ENCODE results near the gene ZFP3. TPM values are rescaled to one million over a fixed set of nuclear protein-coding genes. Genes with fewer than 3 reads are reported as not detected.
A peak's percentile ranks its signal among the peaks of the same experiment; 100 is the strongest.
"Not testable (repeated sequence)": the region's sequence is repeated elsewhere in the genome, so short reads cannot be mapped to it uniquely, and the experiment has no call there.

ZFP3 gene
- total RNA-seq, 1 experiment from 2014 or later, result not detected

DNA sequence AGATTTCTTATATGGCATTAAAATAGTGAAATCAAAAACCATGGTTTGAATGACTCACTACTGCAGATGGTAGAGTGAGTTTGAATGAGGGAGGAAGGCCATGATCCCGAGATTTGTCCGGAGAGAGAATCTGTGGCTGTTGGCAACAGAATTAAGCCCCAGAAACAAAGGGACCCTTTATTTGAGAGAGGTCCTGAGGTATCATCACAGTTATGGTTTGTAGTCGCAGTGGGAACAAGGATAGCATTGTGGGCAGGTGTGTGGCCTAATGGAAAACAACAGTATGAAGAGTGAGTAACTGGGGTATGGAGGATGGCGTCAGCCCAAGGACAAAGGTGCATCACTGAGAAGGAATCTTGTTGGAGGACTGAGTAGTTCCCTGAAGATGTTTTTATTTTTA is 8.5 kb upstream of the ZFP3 start:
- DNase-seq (ENCODE audit: low spot score), result no peak
- in situ Hi-C loops (cut with HindIII; ENCODE audit: low sequenced_read_pairs), result no loop called here

- in situ Hi-C loops (cut with HindIII; ENCODE audit: low sequenced_read_pairs), result not testable (repeated sequence)
These were observed 2.8 kb upstream of the ZFP3 start for GRCh38 chr17:5075472-5075871.

DNA sequence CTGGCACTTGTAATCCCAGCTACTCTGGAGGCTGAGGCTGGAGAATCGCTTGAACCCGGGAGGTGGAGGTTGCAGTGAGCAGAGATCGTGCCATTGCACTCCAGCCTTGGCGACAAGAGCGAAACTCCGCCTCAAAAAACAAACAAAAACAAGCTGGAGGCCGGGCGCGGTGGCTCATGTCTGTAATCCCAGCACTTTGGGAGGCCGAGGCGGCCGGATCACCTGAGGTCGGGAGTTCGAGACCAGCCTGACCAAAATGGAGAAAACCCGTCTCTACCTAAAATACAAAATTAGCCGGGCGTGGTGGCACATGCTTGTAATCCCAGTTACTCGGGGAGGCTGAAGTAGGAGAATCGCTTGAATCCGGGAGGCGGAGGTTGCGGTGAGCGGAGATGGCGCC is 992 bp upstream of the ZFP3 start:
- DNase-seq (ENCODE audit: low spot score); in situ Hi-C loops (cut with HindIII; ENCODE audit: low sequenced_read_pairs): not testable (repeated sequence)

More at GRCh38 chr17:5075472-5075871, 2.8 kb upstream of the ZFP3 start:
- DNase-seq (ENCODE audit: low spot score), result not testable (repeated sequence)

DNA sequence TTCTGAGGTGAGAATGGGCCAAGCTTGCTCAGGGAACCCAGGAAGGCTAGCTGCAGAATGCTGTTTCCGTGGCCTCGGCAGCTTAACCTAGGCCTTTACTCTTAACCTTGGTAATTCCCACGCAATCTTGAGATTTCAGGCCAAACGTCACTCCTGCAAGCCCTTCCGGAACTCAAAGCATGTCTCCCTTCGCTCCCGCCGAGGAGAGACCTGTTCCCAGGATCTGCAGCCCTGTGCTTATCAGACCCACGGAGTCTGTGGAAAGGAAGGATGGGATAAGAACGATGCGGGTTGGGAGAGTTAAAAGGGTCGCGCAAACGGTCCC is 524 bp upstream of the ZFP3 start:
- in situ Hi-C loops (cut with HindIII; ENCODE audit: low sequenced_read_pairs), result no loop called here
- DNase-seq (ENCODE audit: low spot score), result no peak

DNA sequence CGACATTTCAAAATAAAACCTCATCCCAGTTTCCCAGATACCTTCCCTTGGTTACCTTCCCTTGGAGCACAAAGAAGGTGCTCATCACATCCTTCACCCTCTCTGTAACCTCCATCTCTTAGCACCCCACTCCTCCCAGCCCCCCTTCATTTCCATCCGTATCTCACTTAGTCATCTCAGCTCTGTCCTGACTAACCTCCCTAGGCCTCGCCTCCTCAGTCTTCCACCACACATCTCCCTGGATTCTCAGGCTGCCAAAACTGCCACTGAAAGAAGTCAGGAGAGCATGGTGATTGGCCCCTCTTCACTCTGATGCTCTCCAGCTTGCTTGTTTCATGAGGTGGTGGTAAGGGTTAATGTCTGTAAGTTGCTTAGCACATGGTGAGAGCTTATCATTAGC is 2.3 kb downstream of the ZFP3 start:
- DNase-seq (ENCODE audit: low spot score), result no peak
- in situ Hi-C loops (cut with HindIII; ENCODE audit: low sequenced_read_pairs), result no loop called here

GRCh38 chr17:5092218-5093010 is 14.1 kb downstream of the ZFP3 start:
- no peak for DNase-seq (ENCODE audit: low spot score)
- in situ Hi-C loops (cut with HindIII; ENCODE audit: low sequenced_read_pairs), result no loop called here

- DNase-seq (ENCODE audit: low spot score), result no peak
- in situ Hi-C loops (cut with HindIII; ENCODE audit: low sequenced_read_pairs), result no loop called here
These were observed 18.4 kb downstream of the ZFP3 start for GRCh38 chr17:5096731-5097100.

DNA sequence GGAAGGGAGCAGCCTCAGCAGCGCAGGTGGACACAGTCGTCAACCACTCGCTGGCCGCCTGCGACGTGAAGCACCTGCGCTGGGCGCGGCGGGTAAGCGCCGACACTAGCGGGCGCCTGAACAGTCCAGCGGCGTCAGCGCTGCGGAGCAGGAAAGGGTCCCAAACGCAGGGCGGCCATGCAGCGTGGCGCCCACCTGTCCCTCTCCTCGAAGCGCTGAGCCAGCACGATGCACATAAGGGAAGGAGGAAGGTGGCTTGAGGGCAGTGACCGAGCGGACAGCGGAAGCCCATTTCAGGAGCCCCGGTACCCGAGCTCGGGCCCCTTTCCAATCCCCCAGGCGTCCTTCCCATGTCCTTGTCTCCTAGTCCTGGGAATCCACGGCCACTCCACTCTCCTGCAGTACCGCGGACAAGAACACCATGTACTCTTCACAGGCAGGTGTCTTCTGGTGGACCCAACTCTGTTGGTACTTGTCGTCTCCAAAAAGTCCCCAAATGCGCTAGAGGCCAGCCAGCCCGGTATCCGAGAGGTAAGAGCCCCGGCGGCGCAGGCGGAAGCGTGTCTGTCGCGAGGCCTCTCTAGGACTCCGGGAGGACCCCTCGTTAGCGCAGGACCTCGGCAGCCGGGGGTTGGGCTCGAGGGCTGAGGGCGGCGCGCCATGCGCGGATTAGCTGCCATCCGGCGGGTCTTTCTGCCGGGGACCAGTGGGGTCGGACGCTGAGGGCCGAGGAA is 19.0 kb downstream of the ZFP3 start:
- DNase-seq (ENCODE audit: low spot score), result peak; percentile 81
- in situ Hi-C loops (cut with HindIII; ENCODE audit: low sequenced_read_pairs), result no loop called here

GRCh38 chr17:5099271-5099670 is 21.0 kb downstream of the ZFP3 start:
- in situ Hi-C loops (cut with HindIII; ENCODE audit: low sequenced_read_pairs), result no loop called here
- no peak for DNase-seq (ENCODE audit: low spot score)

DNA sequence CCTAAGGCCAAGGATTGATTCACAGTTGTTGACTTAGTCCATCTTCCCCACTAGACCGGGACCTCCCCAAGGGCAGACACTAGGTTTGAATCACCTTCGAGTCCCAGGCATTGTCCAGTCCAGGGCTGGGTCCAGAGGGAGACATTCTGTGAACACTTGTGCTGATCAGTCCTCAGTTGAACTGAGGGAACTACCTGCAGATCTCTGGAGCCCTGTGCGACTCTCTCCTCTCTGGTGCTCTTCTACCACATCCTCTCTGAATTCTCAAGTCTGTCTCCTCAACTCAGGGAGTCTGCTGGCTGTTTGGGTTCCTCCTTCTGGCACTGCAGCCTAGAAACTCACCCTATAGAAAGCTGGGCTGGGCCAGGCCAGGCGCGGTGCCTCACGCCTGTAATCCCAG is 22.6 kb downstream of the ZFP3 start:
- in situ Hi-C loops (cut with HindIII; ENCODE audit: low sequenced_read_pairs), result no loop called here
- DNase-seq (ENCODE audit: low spot score), result no peak

GRCh38 chr17:5110816-5111215 is 32.5 kb downstream of the ZFP3 start:
- in situ Hi-C loops (cut with HindIII; ENCODE audit: low sequenced_read_pairs), result no loop called here
- DNase-seq (ENCODE audit: low spot score), result no peak

DNA sequence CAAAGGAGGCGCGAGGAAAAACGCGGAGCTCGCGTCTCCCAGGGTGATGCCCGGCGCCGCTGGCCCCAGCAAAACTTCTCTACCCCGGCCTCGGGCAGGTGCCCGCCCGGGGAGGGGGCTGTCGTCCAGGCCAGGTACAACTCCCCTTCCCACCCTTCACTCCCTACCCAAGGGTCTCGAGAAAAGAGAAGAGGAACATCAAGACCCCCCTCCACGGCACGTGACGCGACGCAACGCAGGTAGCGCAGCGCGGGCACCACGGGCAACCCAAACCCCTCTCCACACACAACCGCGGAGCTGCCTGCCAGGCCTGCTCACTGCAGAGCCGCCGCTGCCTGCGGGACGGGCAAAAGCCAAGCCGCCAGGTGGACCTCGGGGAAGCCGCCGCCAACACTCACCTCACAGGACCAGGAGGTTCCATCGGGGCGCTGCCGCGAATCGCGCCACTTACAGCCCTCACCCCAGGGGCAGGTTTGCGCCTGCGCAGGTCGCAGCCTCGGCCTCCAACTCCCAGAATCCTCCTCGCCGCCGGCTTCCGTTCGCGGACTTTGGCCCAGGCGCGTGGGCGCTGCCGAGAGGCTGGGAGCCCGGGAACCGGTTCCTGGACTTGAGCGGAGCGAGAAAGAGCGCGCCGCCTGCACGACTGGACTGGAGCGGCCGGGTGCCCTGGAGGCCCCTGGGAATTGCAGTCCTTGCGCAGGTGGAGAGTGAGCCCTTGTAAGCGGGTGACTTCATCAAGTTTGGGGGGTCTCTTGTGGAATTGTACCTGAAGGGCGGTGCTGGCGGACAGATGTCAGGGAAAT is 33.3 kb downstream of the ZFP3 start, which contains the start of gene ZNF232:
ZNF232 (minus strand) TSS at position 477 of the 803 bp plus-strand sequence; CDS start at position 421, 56 bp downstream.
- DNase-seq (ENCODE audit: low spot score), result peak; percentile 93
- in situ Hi-C loops (cut with HindIII; ENCODE audit: low sequenced_read_pairs), result no loop called here

DNA sequence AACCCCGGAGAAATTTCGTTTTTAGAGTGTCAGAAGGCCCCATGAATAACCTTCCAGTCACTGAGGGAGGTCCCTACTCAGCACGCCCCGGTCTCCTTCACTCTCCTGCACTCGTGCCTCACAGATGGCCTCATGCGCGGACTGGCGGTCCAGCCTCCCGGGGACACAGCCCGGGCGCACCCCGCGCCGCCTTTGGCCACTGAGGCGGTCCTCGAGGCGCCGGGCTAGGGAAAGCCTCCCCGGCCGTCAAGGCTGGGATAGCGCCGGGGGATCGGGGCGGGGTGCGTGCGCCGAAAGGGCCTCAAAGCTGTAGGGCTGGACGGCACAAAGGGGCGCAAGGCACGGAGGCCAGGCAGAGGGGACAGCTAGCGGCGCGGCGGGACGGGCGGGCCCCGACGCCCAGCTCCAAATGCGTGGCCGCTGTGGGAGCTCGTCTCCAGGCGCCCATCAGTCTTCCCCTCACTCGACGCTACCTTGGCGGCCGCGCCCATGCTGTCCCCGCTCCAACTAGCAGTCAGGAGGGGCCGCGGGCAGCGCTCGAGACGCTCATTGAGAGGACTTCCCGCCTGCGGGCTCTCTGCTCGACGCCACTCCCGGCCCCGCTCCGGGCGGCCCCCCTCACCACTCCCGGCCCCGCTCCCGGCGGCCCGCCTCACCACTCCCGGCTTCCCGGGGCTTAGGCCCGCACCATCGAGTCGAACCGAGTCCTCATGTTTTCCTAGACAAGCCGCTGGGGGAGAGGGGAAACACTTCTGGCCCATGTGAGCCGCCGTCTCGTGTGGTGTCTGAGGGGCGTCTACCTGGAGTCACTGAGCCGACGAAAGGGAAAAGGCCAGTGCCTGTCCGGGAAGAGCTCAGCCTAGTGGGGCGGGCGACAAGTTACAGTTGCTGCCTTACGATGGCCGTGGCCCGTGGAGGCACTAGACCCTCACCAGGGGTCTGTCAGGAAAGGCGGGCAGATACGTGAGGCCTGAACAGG is 37.7 kb downstream of the ZFP3 start, which contains the start of gene USP6:
USP6 (plus strand) TSS at position 360 of the 979 bp plus-strand sequence. CDS start 14,336 bp downstream, outside the sequence.
- in situ Hi-C loops (cut with HindIII; ENCODE audit: low sequenced_read_pairs), result no loop called here
- no peak for DNase-seq (ENCODE audit: low spot score)

GRCh38 chr17:5118219-5118618 is 40.0 kb downstream of the ZFP3 start:
- in situ Hi-C loops (cut with HindIII; ENCODE audit: low sequenced_read_pairs), result no loop called here
- no peak for DNase-seq (ENCODE audit: low spot score)

DNA sequence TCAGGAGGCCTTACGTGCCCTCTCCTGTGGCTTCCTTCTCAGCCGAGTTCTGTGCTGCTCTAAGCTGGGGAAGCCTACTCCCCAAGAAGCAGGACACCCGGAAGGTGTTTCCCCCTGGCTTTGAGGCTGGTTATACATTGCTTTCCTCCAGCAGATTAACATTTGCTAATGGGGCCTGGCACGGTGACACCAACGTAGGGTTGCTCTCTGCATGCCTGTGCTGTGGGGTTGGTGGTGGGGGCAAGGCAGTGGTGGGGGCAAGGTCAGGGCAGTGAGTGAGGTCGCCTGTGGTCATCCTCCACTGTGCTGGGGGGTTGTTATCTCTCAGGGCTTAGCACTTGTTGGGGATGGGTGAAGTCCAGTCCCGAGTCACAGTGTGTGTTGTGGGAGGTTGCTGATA is 41.8 kb downstream of the ZFP3 start:
- no peak for DNase-seq (ENCODE audit: low spot score)
- in situ Hi-C loops (cut with HindIII; ENCODE audit: low sequenced_read_pairs), result no loop called here

DNA sequence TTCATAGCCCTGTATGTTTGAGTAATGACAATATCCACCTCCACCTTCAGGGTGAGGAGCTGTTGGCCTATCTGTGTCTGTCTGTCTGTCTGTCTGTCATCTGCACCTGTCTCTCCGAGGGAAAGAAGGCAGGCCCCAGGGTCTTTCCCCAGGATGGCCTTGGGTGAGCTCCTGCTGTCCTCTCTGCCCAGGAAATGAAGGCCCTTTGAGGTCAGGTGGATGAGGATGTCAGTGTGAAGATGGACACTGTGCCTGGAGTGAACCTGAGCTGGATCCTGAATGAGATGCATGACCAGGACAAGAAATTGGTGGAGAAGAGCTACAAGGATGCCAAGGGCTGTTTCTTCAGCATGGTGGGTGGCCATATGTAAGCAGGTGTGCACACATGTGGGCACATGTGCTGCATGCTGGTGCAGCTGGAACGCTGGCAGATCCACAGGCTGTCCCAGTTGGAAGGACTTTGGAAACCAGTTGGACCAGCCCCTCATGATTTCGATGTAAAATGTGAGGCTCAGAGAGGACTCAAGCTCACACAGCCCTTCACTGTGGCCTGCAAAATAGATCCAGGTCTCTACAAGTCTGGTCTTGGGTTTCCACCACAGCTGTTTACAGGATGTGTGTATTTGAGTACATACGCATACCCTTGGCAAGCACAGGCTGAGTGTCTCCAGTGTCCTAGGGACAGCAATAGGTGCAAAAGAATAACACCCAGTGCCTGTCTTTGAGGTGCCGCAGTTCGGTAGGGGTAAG is 42.3 kb downstream of the ZFP3 start:
- in situ Hi-C loops (cut with HindIII; ENCODE audit: low sequenced_read_pairs); DNase-seq (ENCODE audit: low spot score): not testable (repeated sequence)

DNA sequence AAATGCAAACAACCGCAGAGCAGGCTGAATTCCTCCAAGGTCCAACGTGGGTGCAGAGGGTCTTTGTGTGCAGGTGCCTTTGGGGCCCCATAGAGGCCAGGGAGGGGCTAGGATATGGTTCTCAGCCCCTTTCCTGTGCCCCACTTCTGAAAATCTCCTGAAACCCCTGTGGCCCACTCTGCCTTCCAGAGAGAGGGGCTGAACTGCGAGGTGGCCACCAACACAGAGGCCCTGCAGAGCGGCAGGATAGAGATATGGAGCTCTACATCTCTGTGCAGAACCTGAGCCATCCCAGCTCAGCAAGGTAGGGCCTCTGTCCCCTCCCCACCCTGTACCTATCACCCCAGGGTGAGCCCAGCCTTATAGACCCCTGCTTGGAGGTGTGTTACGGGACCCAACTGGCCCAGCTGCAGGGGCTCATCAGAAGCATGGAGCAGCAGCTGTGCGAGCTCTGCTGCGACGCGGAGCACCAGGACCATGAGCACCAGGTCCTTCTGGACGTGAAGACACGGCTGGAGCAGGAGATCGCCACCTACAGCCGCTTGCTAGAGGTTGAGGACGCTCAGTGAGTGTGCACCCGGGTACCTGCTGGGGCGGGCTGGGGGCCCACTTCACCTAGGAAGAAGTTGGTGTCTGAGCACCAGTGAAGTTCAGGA is 43.0 kb downstream of the ZFP3 start:
- in situ Hi-C loops (cut with HindIII; ENCODE audit: low sequenced_read_pairs), result no loop called here
- no peak for DNase-seq (ENCODE audit: low spot score)
